ENCODE data around the gene TNFRSF14.

- no peak for TF ChIP-seq TARDBP (IDR thresholded peaks at IDR 0.05)
- no peak for TF ChIP-seq SP1 (IDR thresholded peaks at IDR 0.05)
- no peak for TF ChIP-seq FOXM1 (IDR thresholded peaks at IDR 0.05; ENCODE audit: borderline replicate concordance)
- TF ChIP-seq BHLHE40 (IDR thresholded peaks at IDR 0.05; ENCODE audit: borderline replicate concordance), result no peak
These were observed 416 bp upstream of the TNFRSF14 start for GRCh38 chr1:2555634-2556276.
